Neural progenitor cell (in vitro differentiated cells): ENCODE measurements around the gene DLK1.

ENCODE experiments used
- EZH2 ChIP-seq: fragments of 200-600 bp; sonication (generic); IDR thresholded peaks from 2 replicates; pipeline ENCODE4 v1.6.1; 2017; ENCODE audit warnings: antibody characterized with exemption, mild to moderate bottlenecking, moderate library complexity
- TF ChIP-seq, protein P1 (sequence below): fragments of 200-600 bp; sonication (generic); IDR thresholded peaks from 2 replicates; pipeline ENCODE4 v1.5.1; 2017; ENCODE audit warnings: antibody characterized with exemption, mild to moderate bottlenecking

DNA sequence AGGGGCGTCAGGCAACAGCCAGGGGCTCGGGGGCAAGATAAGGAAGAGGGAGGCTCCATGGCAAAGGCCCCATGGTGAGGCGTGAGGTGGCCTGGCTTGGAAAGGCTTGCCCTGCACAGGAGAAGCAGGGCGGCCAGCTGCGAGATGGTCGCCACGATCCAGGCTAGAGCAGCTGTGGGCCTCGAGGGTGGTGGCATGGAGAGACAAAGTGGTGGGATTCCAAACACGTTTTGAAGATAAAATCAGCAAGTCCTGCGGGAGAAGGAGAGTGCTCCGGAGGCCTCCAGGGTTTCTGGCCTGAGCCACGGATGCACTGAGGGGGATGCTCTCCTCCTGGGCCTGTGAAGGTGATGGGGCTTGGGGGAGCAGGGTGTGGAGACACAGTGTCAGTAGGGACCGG lies 20.5 kb upstream of the DLK1 start:
- TF ChIP-seq, protein P1, sequence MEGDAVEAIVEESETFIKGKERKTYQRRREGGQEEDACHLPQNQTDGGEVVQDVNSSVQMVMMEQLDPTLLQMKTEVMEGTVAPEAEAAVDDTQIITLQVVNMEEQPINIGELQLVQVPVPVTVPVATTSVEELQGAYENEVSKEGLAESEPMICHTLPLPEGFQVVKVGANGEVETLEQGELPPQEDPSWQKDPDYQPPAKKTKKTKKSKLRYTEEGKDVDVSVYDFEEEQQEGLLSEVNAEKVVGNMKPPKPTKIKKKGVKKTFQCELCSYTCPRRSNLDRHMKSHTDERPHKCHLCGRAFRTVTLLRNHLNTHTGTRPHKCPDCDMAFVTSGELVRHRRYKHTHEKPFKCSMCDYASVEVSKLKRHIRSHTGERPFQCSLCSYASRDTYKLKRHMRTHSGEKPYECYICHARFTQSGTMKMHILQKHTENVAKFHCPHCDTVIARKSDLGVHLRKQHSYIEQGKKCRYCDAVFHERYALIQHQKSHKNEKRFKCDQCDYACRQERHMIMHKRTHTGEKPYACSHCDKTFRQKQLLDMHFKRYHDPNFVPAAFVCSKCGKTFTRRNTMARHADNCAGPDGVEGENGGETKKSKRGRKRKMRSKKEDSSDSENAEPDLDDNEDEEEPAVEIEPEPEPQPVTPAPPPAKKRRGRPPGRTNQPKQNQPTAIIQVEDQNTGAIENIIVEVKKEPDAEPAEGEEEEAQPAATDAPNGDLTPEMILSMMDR: no peak
- no peak for TF ChIP-seq EZH2
